ENCODE measurements around the gene KIF20B.

Gene KIF20B

DNA sequence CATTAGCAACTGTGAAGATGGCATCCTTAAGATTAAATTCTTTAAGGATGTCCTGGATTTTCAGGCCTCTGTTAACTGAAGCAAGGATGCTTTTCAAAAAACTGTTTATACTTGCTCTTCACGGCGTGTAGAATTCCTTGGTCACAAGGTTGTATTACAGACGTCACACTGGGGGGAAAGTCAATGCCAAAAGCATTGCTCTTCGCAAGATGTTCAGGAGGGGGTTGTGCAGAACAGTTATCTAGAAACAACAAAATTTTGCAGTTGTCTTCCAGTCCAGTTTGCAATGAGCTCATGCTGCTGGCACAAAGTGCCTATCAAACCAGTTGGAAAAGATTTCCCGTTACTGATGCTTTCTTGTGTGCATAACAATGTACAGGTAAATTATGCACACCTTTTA lies 8.2 kb upstream of the KIF20B start:
- Histone ChIP-seq H3K27me3 (ENCODE audit: insufficient read depth, low read length) (no peaks in the 10 kb centered on the region), H3K27ac (ENCODE audit: low read length) (no peak overlapping the region), H3K4me3 (ENCODE audit: low read length) (no peak overlapping the region), H3K36me3 (ENCODE audit: insufficient read depth, low read depth, low read length) (no peaks in the 10 kb centered on the region), H3K9ac (ENCODE audit: low read depth, low read length) (no peak overlapping the region), H3K9me3 (ENCODE audit: insufficient read depth, low read depth, low read length) (no peaks in the 10 kb centered on the region), H3K4me1 (ENCODE audit: insufficient read depth, low read length) (peaks cover 9% of the 10 kb centered on the region; the same call in 1 of the 2 replicates)

DNA sequence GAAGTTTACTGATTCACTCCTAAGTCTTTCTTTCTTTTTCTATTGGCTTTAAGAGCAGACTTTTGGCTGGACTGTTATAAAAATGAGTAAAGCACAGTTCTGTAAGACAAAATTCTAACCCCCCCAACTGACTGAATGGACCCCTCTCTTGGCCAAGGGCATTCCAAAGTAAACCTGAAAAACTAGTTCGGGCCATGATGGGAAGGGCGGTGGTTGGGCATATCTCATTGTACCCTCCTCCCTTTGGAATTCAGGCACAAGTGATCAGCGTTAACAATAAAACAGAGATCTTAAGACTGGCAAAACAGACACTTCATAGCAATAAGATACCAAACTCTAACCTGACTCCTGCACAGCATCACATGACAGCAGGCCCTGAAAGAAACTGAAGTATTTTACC lies 6.1 kb upstream of the KIF20B start:
- peak overlapping the region; percentile 33 for H3K4me3 ChIP-seq (ENCODE audit: low read length)
- H3K36me3 ChIP-seq (ENCODE audit: insufficient read depth, low read depth, low read length): no peaks in the 10 kb centered on the region
- H3K4me1 ChIP-seq (ENCODE audit: insufficient read depth, low read length): peaks cover 9% of the 10 kb centered on the region; the same call in 1 of the 2 replicates
- H3K27ac ChIP-seq (ENCODE audit: low read length): no peak overlapping the region
- no peak overlapping the region for H3K9ac ChIP-seq (ENCODE audit: low read depth, low read length)
- H3K27me3 ChIP-seq (ENCODE audit: insufficient read depth, low read length): no peaks in the 10 kb centered on the region
- no peaks in the 10 kb centered on the region for H3K9me3 ChIP-seq (ENCODE audit: insufficient read depth, low read depth, low read length)

DNA sequence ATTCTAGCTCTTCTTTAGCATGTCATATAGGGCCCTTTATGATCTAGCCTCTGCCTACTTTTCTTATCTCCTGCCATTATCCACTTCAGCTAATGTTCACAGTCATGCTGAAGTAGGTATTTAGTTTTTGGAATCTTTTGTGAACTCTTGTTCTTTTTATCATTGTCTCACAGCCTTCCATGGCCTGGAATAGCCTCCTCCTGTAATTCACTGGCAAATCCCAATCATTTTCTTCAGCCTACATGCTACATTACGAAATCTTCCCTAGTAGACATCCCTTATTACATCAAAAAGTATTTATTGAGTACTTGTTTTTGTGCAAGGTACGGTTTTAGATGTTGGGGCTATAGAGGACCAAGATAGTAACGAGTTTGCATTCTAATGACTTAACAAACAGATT lies 3.4 kb upstream of the KIF20B start:
- H3K36me3 ChIP-seq (ENCODE audit: insufficient read depth, low read depth, low read length): no peaks in the 10 kb centered on the region
- H3K9ac ChIP-seq (ENCODE audit: low read depth, low read length): no peak overlapping the region
- no peak overlapping the region for H3K27ac ChIP-seq (ENCODE audit: low read length)
- H3K4me1 ChIP-seq (ENCODE audit: insufficient read depth, low read length): peaks cover 13% of the 10 kb centered on the region; the same call in 1 of the 2 replicates
- no peaks in the 10 kb centered on the region for H3K27me3 ChIP-seq (ENCODE audit: insufficient read depth, low read length)
- H3K4me3 ChIP-seq (ENCODE audit: low read length): no peak overlapping the region
- no peaks in the 10 kb centered on the region for H3K9me3 ChIP-seq (ENCODE audit: insufficient read depth, low read depth, low read length)

DNA sequence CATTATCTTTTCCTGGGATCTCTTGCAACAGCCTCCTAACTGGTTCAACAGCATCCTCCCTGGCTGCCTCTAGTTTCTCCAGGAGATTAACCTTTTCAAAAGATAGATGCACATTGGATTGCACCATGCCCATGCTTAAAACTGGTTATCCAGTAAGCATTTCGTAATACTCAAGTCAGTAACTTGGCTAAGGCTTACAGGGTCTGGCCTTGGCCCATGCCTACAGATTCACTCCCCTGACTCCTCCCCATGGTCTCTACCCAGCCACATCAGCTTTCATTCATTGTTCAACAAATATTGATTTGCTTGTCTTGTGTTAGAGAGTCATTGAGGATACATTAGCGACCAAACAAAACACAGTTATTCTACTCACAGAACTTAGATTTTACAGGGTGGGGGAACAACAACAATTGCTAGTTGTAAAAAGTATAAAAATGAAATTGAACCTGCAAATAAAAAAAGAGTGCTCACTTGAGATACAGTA lies 1.8 kb upstream of the KIF20B start:
- H3K4me3 ChIP-seq (ENCODE audit: low read length): no peak overlapping the region
- no peaks in the 10 kb centered on the region for H3K36me3 ChIP-seq (ENCODE audit: insufficient read depth, low read depth, low read length)
- no peaks in the 10 kb centered on the region for H3K9me3 ChIP-seq (ENCODE audit: insufficient read depth, low read depth, low read length)
- no peaks in the 10 kb centered on the region for H3K27me3 ChIP-seq (ENCODE audit: insufficient read depth, low read length)
- no peak overlapping the region for H3K9ac ChIP-seq (ENCODE audit: low read depth, low read length)
- no peak overlapping the region for H3K27ac ChIP-seq (ENCODE audit: low read length)
- peaks cover 16% of the 10 kb centered on the region for H3K4me1 ChIP-seq (ENCODE audit: insufficient read depth, low read length)

DNA sequence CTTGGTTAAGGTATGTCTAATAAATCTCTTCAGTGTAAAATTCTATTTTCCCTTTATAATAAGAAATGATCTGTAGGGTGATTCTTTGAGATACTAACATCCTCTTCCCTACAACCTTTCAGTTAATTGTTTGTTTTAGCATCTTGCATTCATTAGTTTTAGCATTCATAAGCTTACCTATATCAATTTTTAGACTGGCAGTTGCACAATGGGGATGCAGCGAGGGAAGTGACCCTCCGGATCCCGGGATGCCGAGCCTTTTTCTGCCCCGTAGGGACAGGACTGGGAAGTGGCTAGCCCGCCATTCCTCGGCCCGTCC lies 508 bp upstream of the KIF20B start:
- H3K27ac ChIP-seq (ENCODE audit: low read length): peak overlapping the region; percentile 50
- peaks cover 9% of the 10 kb centered on the region for H3K4me1 ChIP-seq (ENCODE audit: insufficient read depth, low read length)
- peak overlapping the region; percentile 100 for H3K4me3 ChIP-seq (ENCODE audit: low read length)
- H3K9me3 ChIP-seq (ENCODE audit: insufficient read depth, low read depth, low read length): no peaks in the 10 kb centered on the region
- peaks cover 6% of the 10 kb centered on the region for H3K36me3 ChIP-seq (ENCODE audit: insufficient read depth, low read depth, low read length)
- H3K27me3 ChIP-seq (ENCODE audit: insufficient read depth, low read length): no peaks in the 10 kb centered on the region
- H3K9ac ChIP-seq (ENCODE audit: low read depth, low read length): peak overlapping the region; percentile 98

DNA sequence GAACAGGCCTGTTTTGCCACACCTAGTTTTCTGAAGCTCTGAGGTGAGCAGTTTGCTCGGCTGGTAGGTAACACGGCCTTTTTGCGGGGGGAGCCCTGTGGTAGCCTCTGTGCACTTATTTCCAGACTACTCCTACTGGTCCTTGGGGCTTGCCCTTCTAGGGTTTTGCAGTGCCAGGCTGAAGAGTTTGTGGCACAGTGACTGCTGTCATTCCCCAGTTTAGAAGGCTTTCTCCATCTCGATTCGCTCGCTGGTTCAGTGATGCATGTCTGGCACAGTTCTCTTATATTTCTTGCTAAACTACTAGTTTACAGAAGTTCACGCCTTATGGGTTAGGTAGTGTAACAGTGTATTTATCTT lies 711 bp downstream of the KIF20B start:
- Histone ChIP-seq H3K9me3 (ENCODE audit: insufficient read depth, low read depth, low read length) (no peaks in the 10 kb centered on the region), H3K27me3 (ENCODE audit: insufficient read depth, low read length) (no peaks in the 10 kb centered on the region), H3K9ac (ENCODE audit: low read depth, low read length) (peak overlapping the region; percentile 98), H3K27ac (ENCODE audit: low read length) (peak overlapping the region; percentile 42), H3K36me3 (ENCODE audit: insufficient read depth, low read depth, low read length) (peaks cover 10% of the 10 kb centered on the region), H3K4me1 (ENCODE audit: insufficient read depth, low read length) (peaks cover 7% of the 10 kb centered on the region), H3K4me3 (ENCODE audit: low read length) (peak overlapping the region; percentile 100)

DNA sequence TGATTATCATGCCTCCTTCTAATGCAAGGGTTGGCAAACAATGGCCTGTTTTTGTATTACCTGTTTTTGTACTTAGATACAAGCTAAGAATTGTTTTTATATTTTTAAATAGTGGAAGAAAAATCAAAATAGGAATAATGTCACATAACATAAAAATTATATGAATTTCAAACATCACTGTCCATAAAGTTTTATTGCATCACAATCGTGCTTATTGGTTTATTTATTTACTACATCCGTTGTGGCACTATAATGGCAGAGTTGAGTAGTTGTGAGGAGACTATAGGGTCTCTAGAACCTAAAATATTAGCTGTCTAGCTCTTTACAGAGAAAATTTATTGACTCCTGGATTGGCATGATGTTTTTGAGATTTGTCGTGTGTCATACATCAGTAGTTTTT lies 4.1 kb downstream of the KIF20B start:
- H3K27me3 ChIP-seq (ENCODE audit: insufficient read depth, low read length): no peaks in the 10 kb centered on the region

DNA sequence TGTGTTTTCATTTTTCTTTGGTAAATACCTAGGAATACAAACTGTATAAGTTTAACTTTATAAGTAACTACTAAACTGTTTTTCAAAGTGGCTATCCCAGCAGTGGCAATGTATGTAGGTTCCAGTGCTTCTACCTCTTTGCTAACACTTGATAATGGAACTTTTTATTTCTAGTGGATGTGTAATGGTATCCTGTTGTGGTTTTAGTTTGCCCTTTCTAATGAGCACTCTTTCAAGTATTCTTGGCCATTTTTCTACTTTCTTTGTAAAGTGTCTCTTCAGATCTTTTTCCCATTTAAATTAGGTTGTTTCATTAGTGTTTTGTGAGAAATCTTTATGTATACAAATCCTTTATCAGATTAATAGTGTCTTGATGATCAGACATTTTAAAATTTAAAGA lies 4.6 kb downstream of the KIF20B start:
- Histone ChIP-seq H3K9me3 (ENCODE audit: insufficient read depth, low read depth, low read length) (no peaks in the 10 kb centered on the region), H3K27ac (ENCODE audit: low read length) (no peak overlapping the region), H3K4me3 (ENCODE audit: low read length) (no peak overlapping the region), H3K36me3 (ENCODE audit: insufficient read depth, low read depth, low read length) (peaks cover 33% of the 10 kb centered on the region), H3K27me3 (ENCODE audit: insufficient read depth, low read length) (no peaks in the 10 kb centered on the region), H3K9ac (ENCODE audit: low read depth, low read length) (no peak overlapping the region), H3K4me1 (ENCODE audit: insufficient read depth, low read length) (peaks cover 4% of the 10 kb centered on the region)

More for the DNA sequence above, 4.1 kb downstream of the KIF20B start:
- Histone ChIP-seq H3K9ac (ENCODE audit: low read depth, low read length) (no peak overlapping the region), H3K36me3 (ENCODE audit: insufficient read depth, low read depth, low read length) (peaks cover 27% of the 10 kb centered on the region), H3K4me3 (ENCODE audit: low read length) (no peak overlapping the region), H3K27ac (ENCODE audit: low read length) (no peak overlapping the region), H3K4me1 (ENCODE audit: insufficient read depth, low read length) (peaks cover 7% of the 10 kb centered on the region), H3K9me3 (ENCODE audit: insufficient read depth, low read depth, low read length) (no peaks in the 10 kb centered on the region)

DNA sequence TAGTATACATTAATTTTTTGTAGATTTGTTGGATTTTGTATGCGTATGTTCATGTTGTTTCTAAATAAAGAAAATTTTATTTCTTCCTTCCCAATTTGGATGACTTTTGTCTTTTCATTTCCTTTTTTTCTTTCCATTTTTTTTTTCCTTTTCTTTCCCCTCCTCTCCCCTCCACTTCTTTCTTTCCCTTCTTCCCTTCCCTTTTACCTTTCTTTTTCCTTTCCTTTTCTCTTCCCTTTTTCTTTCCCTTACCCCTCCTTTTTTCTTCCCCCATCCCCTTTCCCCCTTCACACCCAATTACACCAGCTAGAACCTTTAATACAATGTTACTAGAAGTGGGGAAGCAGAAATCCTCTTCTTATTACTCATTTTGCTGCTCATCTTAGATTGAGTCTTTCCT lies 6.0 kb downstream of the KIF20B start:
- Histone ChIP-seq H3K27me3 (ENCODE audit: insufficient read depth, low read length) (no peaks in the 10 kb centered on the region), H3K9ac (ENCODE audit: low read depth, low read length) (no peak overlapping the region), H3K4me3 (ENCODE audit: low read length) (no peak overlapping the region), H3K36me3 (ENCODE audit: insufficient read depth, low read depth, low read length) (peaks cover 45% of the 10 kb centered on the region), H3K9me3 (ENCODE audit: insufficient read depth, low read depth, low read length) (no peaks in the 10 kb centered on the region), H3K27ac (ENCODE audit: low read length) (no peak overlapping the region), H3K4me1 (ENCODE audit: insufficient read depth, low read length) (peaks cover 4% of the 10 kb centered on the region)

DNA sequence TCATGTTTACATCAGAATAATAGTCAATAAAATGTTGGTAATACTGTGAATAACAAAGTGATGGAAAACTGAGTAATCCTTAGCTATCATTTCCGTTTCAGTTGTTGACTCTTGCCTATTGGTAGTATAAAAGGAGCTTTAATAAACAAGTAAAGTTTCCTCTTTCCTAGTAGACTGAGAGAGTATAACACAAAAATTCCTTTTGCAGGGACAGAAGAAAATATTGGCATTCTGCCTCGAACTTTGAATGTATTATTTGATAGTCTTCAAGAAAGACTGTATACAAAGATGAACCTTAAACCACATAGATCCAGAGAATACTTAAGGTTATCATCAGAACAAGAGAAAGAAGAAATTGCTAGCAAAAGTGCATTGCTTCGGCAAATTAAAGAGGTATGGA lies 9.4 kb downstream of the KIF20B start:
- no peak overlapping the region for H3K9ac ChIP-seq (ENCODE audit: low read depth, low read length)
- no peaks in the 10 kb centered on the region for H3K9me3 ChIP-seq (ENCODE audit: insufficient read depth, low read depth, low read length)
- H3K4me3 ChIP-seq (ENCODE audit: low read length): no peak overlapping the region
- H3K36me3 ChIP-seq (ENCODE audit: insufficient read depth, low read depth, low read length): peaks cover 67% of the 10 kb centered on the region
- H3K27me3 ChIP-seq (ENCODE audit: insufficient read depth, low read length): no peaks in the 10 kb centered on the region
- H3K27ac ChIP-seq (ENCODE audit: low read length): no peak overlapping the region
- H3K4me1 ChIP-seq (ENCODE audit: insufficient read depth, low read length): no peaks in the 10 kb centered on the region; the same call in 1 of the 2 replicates

DNA sequence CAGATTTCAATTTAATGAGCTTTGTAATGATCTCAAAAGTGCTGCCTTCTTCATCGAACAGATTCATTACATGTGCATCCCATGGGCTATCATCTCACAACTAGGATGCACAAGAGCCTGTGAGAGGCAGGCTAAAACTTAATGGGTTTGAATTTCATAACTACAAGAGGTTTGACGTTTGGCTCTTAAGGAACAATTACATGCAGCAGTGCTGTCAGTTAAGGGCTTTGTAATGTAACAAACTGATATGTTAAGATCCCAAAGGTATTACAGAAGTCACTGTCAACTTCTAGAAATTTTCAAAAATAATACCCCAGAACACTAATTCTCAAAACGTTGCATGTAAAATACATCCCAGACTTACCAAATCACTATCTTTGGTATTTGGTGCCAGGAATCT lies 33.2 kb downstream of the KIF20B start:
- Histone ChIP-seq H3K36me3 (ENCODE audit: insufficient read depth, low read depth, low read length) (peaks cover 83% of the 10 kb centered on the region), H3K9me3 (ENCODE audit: insufficient read depth, low read depth, low read length) (no peaks in the 10 kb centered on the region), H3K4me3 (ENCODE audit: low read length) (no peak overlapping the region), H3K27ac (ENCODE audit: low read length) (no peak overlapping the region), H3K9ac (ENCODE audit: low read depth, low read length) (no peak overlapping the region), H3K27me3 (ENCODE audit: insufficient read depth, low read length) (no peaks in the 10 kb centered on the region), H3K4me1 (ENCODE audit: insufficient read depth, low read length) (no peaks in the 10 kb centered on the region)

DNA sequence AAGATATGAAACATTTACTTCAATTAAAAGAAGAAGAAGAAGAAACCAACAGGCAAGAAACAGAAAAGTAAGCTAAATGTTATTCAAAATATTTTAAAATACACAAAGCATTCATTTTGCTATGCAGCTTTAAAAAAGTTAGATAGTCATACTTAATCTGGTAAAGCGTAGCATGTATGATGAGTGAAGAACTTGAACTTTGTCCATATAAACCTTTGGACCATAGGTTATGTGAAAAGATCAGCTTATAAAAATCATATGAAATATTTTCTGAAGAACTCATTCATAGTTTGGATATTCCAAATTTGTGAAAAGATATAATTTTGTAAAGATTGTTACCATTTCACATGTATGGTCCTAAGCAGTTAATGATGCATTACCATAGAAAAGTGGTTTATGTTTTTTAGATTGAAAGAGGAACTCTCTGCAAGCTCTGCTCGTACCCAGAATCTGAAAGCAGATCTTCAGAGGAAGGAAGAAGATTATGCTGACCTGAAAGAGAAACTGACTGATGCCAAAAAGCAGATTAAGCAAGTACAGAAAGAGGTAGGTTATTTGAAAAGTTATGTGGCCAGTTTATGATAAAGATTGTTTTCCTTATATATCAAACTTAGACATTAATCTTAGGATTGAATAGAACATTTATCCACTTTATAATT lies 37.3 kb downstream of the KIF20B start:
- H3K9ac ChIP-seq (ENCODE audit: low read depth, low read length): no peak overlapping the region
- no peaks in the 10 kb centered on the region for H3K27me3 ChIP-seq (ENCODE audit: insufficient read depth, low read length)
- H3K4me3 ChIP-seq (ENCODE audit: low read length): no peak overlapping the region
- H3K36me3 ChIP-seq (ENCODE audit: insufficient read depth, low read depth, low read length): peaks cover 77% of the 10 kb centered on the region
- H3K27ac ChIP-seq (ENCODE audit: low read length): no peak overlapping the region
- H3K4me1 ChIP-seq (ENCODE audit: insufficient read depth, low read length): no peaks in the 10 kb centered on the region
- no peaks in the 10 kb centered on the region for H3K9me3 ChIP-seq (ENCODE audit: insufficient read depth, low read depth, low read length)

Data from iPS-20b (cell line).